Erythroblast (primary cell): ENCODE data around the gene CABP4.

Source experiments
- GATA1 ChIP-seq: IDR thresholded peaks from 2 replicates; pipeline ENCODE4 v1.6.1; 2011; ENCODE audit warnings: low read depth, mild to moderate bottlenecking, control low read depth, low read length, moderate library complexity
- POLR2A ChIP-seq: IDR thresholded peaks from 2 replicates; pipeline ENCODE4 v1.6.1; 2011; ENCODE audit warnings: mild to moderate bottlenecking, low read length

DNA sequence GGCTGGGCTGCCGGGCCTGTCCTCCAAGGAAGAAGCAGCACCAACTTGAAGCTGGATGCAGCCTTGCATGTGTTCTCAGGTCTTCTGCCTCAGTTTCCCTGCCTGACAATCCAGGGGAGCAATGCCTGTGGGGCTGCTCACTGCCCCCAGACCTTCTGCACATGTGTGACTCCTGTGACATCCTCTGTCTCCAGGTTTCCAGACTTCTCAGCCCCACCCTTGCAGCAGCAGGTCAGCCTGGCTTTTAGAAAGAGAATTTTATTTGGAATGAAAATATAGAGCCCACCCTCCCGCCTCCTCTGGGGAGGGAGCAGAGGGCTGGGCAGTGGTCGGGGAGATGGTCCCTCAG, 17.4 kb upstream of the CABP4 start:
- TF ChIP-seq POLR2A (no peak), GATA1 (no peak)
